Astrocyte (in vitro differentiated cells and primary cell): Measurements from ENCODE around the gene VPS35.

Experiments
- CTCF ChIP-seq: IDR thresholded peaks from 2 replicates; pipeline ENCODE4 v1.5.1; 2011; ENCODE audit warnings: low read depth, mild to moderate bottlenecking, inconsistent platforms, low read length, moderate library complexity; ENCODE audit not compliant: insufficient read depth
- EZH2 ChIP-seq: IDR thresholded peaks from 2 replicates; pipeline ENCODE4 v1.6.1; 2012; ENCODE audit warnings: mild to moderate bottlenecking, low read length, inconsistent platforms; ENCODE audit not compliant: insufficient read depth

- TF ChIP-seq EZH2: no peak
- no peak for TF ChIP-seq CTCF
Measured at GRCh38 chr16:46690281-46691178, 1.6 kb upstream of the VPS35 start.
